Loucy (cell line): ENCODE data around the gene RRP1B.

ENCODE experiments used
- EZH2phosphoT487 ChIP-seq: fragments of 200-600 bp; IDR thresholded peaks from 2 replicates; pipeline ENCODE4 v1.6.1; 2018; ENCODE audit warnings: antibody characterized with exemption, mild to moderate bottlenecking, moderate library complexity, borderline replicate concordance
- TF ChIP-seq, protein P1 (sequence below): fragments of 200-600 bp; sonication (generic); conservative IDR thresholded peaks from 2 replicates; pipeline ENCODE4 v1.5.1; 2014; ENCODE audit warnings: mild to moderate bottlenecking, antibody characterized with exemption, low read length

DNA sequence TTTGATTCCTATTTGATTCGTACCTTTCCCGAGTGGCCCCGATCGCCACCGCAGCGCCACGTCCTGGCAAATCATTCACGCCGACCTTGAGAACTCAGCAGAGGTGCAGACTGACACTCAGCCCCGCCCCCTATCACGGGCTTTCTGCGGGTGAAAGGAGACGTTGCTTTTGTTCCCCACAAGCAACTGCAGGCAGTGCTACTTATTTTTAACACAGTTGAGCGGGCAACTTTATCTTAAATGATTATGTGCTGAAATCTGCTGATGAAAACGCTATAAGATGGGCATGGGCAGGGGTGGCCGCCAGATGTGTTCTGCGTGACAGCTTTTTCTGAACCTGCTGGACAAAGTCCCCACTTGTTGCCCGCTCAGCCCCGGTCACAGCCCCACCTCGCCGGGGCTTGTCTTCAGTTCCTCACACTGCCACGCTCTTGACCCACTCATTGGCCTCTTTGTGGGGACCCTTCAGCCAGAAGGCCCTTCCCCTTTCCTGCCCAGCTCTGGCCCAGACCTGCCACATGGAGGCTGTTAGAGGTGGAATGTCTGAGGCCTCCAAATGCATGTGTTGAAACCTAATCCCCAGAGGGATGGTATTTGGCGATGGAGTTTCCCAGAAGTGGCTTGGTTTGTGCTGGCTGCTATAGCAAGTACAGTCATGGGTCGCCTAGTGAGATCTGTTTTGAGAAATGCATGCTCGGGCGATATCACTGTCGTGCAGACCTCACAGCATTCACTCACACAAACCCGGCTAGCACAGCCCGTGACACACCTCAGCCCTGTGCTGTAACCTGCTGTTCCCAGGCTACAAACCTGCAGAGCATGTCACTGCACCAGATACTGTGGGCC is 43.9 kb downstream of the RRP1B start:
- no peak for TF ChIP-seq EZH2phosphoT487
- TF ChIP-seq, protein P1, sequence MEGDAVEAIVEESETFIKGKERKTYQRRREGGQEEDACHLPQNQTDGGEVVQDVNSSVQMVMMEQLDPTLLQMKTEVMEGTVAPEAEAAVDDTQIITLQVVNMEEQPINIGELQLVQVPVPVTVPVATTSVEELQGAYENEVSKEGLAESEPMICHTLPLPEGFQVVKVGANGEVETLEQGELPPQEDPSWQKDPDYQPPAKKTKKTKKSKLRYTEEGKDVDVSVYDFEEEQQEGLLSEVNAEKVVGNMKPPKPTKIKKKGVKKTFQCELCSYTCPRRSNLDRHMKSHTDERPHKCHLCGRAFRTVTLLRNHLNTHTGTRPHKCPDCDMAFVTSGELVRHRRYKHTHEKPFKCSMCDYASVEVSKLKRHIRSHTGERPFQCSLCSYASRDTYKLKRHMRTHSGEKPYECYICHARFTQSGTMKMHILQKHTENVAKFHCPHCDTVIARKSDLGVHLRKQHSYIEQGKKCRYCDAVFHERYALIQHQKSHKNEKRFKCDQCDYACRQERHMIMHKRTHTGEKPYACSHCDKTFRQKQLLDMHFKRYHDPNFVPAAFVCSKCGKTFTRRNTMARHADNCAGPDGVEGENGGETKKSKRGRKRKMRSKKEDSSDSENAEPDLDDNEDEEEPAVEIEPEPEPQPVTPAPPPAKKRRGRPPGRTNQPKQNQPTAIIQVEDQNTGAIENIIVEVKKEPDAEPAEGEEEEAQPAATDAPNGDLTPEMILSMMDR, result no peak
